GM21619 (cell line): ENCODE results near the gene BAG3.
"Not testable (repeated sequence)": the region's sequence is repeated elsewhere in the genome, so short reads cannot be mapped to it uniquely, and the experiment has no call there.

Experiments used
- ATAC-seq: cut with Tn5 transposase; IDR thresholded peaks from one replicate; pipeline ENCODE4 v1.9.1; 2021; ENCODE audit not compliant: unreplicated experiment

The BAG3 gene

GRCh38 chr10:119640384-119640783 is 10.8 kb upstream of the BAG3 start:
- no peak for ATAC-seq

- ATAC-seq = no peak
Observed at GRCh38 chr10:119640875-119641526, 10.2 kb upstream of the BAG3 start.

GRCh38 chr10:119642556-119643111 is 8.5 kb upstream of the BAG3 start:
- no peak for ATAC-seq

- ATAC-seq = no peak
Observed at GRCh38 chr10:119643306-119644204, 7.6 kb upstream of the BAG3 start.

GRCh38 chr10:119644205-119644814 is 6.9 kb upstream of the BAG3 start:
- no peak for ATAC-seq

GRCh38 chr10:119644994-119645393 is 6.2 kb upstream of the BAG3 start:
- no peak for ATAC-seq

- ATAC-seq = no peak
Observed at GRCh38 chr10:119650062-119650461, 1.1 kb upstream of the BAG3 start.

- peak; percentile 5 for ATAC-seq
Observed at GRCh38 chr10:119651514-119652360, 557 bp downstream of the BAG3 start.

GRCh38 chr10:119652361-119652730 is 1.2 kb downstream of the BAG3 start:
- ATAC-seq = no peak

- ATAC-seq = no peak
Observed at GRCh38 chr10:119653209-119653608, 2.0 kb downstream of the BAG3 start.

- ATAC-seq = no peak
Observed at GRCh38 chr10:119653916-119654315, 2.7 kb downstream of the BAG3 start.

- ATAC-seq = no peak
Observed at GRCh38 chr10:119654540-119654939, 3.4 kb downstream of the BAG3 start.

- no peak for ATAC-seq
Observed at GRCh38 chr10:119655566-119656001, 4.4 kb downstream of the BAG3 start.

GRCh38 chr10:119656760-119657159 is 5.6 kb downstream of the BAG3 start:
- no peak for ATAC-seq

- ATAC-seq = no peak
Observed at GRCh38 chr10:119657725-119658124, 6.5 kb downstream of the BAG3 start.

GRCh38 chr10:119658274-119658673 is 7.1 kb downstream of the BAG3 start:
- no peak for ATAC-seq

- ATAC-seq = no peak
Observed at GRCh38 chr10:119659951-119660350, 8.8 kb downstream of the BAG3 start.

GRCh38 chr10:119662076-119662605 is 11.0 kb downstream of the BAG3 start:
- not testable (repeated sequence) for ATAC-seq

- ATAC-seq = no peak
Observed at GRCh38 chr10:119663866-119664698, 12.9 kb downstream of the BAG3 start.
